NCI-H2196 treated with DMSO at 0.1 percent for 48 hours (cell line): ENCODE results near the gene SKIDA1.

ENCODE experiments used
- DNase-seq: peaks from one replicate; lab custom pipeline; 2025; ENCODE audit not compliant: unreplicated experiment; lab: John Stamatoyannopoulos, UW

The SKIDA1 gene

DNA sequence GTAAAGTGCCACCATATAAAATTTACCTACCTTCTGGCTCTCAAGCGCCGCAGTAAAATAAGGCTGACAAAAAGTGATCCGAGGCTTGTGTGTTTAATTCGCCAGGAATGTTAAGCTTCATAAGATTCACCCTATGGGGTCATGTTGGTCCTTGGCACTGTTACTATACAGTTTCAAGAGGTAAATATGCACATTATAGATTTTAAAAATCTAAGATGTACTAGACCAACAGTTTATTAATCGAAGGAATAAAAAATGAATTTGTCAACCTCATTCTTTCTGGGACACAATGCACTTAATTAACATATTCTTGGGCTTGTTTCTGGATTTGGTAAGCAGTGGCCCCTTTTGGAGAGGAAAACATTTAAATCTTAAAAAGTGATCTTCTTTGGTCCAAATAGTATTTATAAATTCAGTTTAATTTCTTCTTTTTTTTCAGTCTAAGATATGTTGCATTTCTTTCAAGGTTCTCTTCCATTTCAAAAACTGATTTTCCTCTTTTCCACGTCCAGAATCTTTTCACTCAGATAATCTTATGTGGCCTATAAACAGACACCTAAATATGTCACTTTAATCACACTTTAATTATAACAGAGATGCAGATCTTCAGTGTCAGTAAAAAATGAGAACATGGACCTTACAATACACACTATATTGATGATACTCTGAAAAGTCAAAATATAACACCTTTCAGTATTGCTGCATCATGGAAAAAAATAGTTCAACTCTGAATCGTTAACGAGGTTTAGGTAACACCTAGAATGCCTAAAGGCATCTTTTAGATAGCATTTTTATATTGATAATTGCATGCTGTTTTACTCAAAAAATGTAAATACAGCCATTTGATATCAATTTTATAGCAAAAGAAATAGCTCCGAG lies 3.8 kb upstream of the SKIDA1 start:
- DNase-seq: no peak

DNA sequence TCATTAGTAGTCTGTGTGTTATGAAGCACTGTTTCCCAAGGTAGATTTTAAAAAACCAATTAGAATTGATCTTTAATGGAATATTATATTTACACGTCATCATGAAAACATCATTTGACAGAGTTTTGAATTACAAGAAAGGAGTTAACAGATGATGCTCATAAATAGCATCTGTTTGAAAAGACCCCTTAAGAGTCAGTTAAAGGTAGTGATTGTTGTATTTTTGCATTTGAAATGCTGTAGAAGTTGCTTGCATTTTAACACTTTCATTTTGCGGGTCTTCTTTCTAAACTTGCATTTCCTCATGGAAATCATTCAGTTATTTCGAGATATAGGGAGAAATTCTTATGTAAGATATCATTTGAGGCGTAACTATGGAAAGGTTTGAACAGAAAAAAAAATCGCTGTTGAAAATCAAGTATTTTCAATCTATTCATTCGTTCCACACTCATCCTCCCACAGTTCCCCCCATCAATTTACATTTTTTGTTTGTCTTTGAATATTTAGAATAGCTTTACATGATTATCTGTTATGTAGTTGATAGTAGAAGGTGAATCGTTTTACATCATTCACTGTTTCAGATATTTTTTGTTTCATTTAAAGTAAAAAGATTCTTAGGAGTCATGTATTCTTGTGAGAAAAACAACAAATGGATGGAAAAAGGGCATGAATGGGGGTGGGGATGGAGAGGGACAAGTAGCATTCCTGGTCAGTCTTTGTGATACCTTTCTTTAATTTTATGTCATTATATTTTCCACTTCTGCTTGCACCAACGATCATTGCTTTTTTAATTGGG lies 3.0 kb upstream of the SKIDA1 start:
- DNase-seq: no peak

GRCh38 chr10:21527598-21528235 lies 2.2 kb upstream of the SKIDA1 start:
- DNase-seq: no peak

DNA sequence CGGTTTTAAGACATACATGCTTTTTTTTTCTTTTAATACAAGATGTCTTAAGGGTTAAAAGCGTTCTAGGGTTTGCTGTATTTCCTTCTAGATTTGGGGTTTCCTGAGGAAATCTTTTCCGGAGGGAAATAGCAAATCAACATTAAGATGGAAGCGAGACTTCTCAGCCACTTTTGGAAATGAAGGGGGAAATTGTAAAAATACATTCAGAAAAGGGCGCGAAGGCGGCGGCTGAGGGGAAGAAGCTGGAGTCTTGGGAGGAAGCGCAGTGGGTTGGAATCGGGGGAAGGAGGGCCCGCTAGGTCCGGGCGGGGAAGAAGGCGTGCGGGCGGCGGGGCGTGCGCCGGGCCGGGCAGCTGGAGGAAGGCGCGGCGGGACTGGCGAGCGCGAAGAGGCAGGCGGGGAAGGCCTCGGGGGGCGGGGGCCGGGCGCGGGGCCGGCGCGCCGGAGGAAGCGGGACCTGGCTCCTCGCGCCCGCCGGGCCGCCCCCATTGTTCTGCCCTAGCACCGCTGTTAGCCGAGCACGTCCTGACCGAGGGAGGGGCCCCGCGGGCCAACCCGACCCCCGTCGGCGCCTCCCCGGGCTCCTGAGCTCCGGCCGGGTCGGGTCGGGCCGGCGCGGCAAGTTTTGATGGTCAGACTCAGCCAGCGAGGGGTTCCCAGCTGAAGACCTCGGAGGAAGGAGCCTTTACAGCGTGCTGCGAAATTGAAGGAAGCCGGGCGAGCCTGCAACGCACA lies 1.5 kb upstream of the SKIDA1 start:
- DNase-seq: no peak

DNA sequence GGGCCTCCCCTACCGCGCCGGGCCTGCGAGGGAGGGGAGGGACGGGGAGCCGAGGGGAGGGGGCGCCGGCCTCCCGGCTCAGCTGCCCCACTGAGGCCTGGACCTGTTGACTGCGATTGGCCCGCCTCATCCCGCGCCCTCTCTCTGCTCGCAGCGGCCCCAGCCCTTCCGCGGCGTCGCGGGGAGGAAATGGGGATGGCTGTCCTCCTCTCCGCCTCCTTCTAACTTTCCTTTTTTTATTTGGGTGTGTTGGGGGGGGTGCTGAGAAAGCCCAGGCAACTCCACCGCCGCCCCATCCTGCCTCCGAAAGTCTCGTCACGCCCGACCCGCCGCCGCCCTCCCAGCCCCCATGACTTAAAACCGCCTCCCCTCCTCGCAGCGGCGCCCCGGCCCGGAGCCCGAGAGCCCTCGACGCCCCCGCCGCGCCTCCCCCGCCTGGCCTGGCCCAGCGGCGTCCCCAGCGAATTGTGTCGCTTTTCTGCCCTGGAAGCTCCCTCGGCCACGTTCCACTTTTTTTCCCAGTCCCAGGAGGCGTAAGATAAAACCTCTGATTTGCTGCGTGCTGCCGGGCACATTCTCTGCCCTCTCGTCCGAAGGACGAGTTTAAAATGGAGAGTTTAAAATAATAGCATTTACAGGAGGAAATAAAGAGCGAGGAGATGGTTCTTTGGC lies 842 bp upstream of the SKIDA1 start:
- DNase-seq: no peak

GRCh38 chr10:21524526-21525366 lies 736 bp downstream of the SKIDA1 start:
- no peak for DNase-seq

GRCh38 chr10:21524131-21524525 lies 1.4 kb downstream of the SKIDA1 start:
- DNase-seq: no peak

GRCh38 chr10:21523557-21524008 lies 1.9 kb downstream of the SKIDA1 start:
- no peak for DNase-seq

DNA sequence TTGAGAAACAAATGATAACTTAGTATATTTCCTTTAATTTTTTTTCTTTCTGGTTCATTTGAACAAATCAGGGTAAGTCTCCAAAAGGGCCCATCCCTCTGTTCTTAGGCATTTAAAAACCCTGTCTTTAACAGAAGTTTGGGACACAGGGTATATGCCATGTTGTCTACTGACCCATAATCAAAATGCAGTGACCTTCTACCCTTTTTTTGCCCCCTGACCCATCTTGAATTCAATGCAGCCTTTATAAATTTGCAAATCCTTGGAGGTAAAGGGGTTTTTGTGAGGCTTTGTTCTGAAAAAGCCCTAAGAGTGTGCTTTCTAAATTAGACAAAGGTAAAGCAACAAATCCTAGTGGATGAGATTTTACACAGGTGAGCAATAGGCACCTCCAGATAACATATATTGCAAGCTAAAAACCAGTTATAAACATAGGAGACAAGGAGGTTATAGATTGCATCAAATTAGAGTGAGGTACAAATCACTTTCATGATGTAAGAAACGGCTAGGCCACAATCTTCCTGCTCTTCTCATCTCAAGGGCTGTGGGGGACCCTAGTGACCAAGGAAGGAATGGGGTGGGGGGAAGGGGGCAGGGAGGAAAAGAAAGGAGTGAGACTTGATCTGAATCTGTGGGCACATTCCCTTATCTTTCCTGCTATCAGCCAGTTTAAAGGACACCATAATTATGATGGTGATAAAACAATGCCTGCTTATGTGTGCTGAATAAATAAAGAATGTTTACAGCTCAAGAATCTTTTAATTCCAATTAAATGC lies 2.7 kb downstream of the SKIDA1 start:
- DNase-seq: no peak

- no peak for DNase-seq
Observed at GRCh38 chr10:21521751-21522533, 3.5 kb downstream of the SKIDA1 start.

- no peak for DNase-seq
Observed at GRCh38 chr10:21520949-21521348, 4.5 kb downstream of the SKIDA1 start.

DNA sequence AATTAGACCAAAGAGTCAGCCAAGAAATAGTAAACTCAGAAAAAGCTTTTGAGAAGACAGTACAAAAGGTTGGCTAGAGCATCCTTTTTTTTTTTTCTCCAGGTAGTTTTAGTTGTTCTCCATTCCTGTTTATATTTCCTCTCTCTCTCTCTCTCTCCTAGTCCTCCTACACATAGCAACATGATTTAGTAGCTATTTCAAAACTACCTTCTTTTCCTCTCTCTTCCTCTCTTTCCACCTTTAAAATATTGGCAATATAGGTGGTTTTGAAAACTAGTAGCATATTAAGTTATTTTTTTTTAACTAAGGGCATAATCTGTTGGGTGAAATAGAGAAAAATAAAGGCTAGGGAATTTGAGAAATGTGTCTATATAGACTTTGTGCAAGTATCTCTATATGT lies 5.0 kb downstream of the SKIDA1 start:
- DNase-seq: no peak

DNA sequence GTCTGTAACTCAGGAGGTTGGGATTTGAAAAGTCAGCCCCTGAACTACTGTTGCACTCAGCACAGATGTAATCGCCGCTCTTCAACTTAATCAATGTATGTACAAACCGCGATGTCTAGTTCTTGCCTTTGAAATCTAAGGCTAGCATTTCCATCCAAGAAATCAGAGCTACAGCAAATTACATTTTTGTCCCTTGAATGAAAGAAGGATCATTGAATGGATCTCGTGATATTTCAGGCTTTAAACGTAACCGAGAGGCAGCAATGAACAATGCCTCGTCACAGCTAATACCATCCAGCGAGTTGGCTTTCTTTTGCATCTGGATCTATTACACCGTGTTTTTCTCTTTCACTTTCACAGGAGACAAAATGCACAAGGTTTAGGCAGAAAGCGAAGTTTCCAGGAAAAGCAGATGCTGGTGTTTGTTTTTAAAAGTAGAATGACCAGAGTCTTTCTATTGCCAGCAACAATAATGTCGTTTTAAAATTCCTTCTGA lies 5.5 kb downstream of the SKIDA1 start:
- no peak for DNase-seq

DNA sequence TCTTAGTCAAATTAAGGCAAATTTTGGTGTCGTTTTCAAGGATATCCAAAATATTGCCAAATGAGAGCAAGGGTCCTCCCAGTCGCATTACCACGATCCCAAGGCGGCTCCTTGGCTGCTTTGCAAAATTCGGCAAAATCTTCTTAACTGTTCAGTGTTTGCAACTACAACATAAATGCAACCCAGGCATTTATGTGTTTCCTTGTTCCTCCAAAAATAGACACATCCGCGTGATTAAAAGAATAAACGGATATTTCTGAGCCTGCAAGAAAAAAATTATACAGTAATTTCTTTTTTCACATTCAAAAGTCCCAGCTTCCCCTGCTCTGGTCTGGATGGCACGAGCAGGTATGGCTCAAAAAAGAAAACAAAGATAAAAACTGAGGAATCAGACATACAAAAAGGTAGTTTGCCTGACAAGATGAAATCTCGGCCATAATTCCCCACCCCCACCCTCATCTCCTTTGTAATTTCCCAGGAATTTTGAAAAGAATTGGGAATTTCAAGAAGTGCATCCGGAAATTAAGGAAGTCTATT lies 6.0 kb downstream of the SKIDA1 start:
- DNase-seq: no peak

DNA sequence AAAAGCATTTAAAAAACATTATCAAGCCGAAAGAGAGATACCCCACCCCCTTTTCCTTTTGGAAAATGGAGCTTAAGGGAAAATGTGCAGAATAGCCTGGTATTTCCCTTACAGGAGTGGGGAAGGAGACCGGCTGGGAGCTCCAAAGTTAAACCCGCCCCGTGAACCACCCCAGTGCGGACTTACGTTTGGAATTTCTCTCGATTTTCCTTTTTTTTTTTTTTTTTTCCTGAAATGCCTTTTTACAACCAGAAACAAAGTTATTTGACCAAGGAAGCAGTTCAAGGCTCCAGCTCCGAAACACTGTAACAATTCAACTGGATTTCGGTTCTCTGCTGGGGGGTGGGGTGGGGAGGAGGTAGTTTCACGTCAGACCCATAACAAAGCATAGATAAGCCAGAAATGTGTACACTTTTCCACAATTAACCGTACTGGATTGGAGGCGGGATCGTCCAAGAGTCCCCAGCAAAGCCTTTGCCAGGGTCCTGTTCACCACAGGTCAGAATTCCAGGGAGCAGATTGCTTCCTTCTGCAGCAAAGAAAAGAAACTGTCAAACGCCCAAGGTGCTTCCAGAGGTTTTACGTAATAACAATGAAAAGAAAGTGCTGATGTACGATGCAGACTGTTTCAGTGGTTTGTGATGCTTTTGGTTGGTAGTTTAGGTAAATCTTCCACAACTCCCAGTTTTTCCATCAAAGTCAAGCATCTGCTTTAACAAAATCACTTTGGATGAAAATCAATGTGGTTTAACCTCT lies 6.7 kb downstream of the SKIDA1 start:
- no peak for DNase-seq

GRCh38 chr10:21518149-21518640 lies 7.3 kb downstream of the SKIDA1 start:
- DNase-seq: no peak
